Measurements from ENCODE around the gene LRRC46. TPM values are rescaled to one million over a fixed set of nuclear protein-coding genes. Genes with fewer than 3 reads are reported as not detected.
A peak's percentile ranks its signal among the peaks of the same experiment; 100 is the strongest.

LRRC46 gene
- total RNA-seq, 1 donor from 2014 or later, result 0.30 TPM

DNA sequence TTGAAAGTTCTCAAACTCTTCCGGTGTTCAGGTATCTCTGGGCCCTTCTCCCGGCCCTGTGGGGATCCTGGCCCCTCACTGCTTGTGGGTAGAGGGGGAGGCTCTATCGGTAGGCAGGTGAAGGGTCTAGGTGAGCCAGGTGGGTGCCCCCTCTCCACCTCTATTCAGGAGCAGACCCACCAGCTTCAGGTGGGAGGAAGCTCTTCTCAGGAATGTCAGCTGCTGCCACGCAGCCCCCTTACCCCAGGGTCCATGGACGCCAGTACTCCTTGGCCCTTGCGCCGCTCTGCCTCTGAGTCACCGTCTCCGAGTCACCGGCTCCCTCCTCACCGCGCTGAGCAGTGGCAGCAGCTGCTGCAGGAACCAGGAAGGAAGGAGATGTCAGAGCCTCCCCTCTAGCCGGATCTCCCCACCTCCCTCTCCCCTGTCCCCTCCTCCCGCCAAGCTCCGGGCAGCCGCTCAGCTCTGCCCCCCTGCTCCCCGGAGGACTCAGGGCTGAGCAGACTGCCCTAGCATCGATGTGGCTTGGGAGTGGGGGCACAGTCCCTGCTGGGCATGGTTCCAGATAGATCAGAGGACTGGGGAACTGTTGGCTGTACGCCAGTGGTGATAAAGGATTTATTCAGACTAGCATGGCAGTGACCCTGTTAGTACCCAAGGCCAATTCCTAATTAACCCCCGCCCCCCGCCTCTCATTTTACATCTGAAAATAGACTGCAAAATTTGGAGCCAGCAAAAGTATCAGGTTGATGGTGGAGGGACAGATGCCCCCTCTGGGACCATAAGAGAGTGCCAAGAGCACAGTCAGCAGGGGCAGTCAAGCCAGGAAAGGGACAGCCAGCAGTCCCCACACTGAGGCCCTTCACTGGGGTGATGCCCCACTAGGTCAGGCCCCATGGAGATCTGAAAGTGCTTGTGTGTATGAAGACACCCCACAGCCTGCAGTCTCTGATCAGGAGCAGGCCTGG, 9.8 kb upstream of the LRRC46 start, which contains the start of gene OSBPL7:
TSS of gene OSBPL7 (minus strand) at position 371 of the 968 bp plus-strand sequence. CDS start 1,516 bp downstream, outside the sequence.
- peak; percentile 85 for ATAC-seq
- intact Hi-C loops (cut with DNase I), result no loop called here
- DNase-seq (ENCODE audit: missing footprints), result peak; percentile 79

DNA sequence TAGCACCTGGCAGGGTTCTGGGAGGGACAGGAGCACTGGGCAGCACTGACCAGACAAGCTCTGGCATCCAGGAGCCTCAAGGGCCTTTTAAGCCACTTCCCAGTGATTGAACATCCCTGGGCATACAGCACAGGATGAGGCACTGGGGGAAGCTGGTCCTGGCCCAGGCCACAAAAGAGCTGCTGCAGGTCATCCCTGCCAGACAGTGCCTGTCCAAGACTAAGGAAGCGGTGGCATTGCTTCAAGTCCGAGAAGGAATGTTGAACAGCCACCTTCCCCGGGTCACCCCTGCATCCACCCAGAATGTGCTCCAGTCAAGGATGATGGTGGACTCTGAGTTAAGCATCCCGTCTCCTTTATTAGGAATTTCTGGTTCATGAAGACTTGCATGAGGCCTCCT, 8.7 kb upstream of the LRRC46 start:
- DNase-seq (ENCODE audit: missing footprints), result no peak
- ATAC-seq, result no peak
- intact Hi-C loops (cut with DNase I), result no loop called here

DNA sequence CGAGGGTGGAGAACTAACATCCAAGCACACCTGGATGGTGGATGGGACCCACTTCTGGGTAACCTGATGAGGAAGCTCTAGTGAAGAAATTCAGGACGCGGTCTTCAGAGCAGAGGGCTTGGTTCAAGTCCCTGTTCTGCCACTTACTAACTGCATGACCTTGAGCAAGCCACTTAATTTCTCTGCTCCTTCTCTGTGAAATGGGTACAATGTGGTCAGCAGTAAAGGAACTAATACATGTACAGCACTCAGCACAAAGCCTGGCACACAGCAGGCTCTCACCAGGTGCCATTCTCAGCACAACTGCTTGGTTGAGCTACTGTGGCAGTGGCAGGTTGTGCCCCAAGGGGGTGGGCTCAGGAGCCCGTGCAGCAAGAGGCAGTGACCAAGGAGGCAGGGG, 8.0 kb upstream of the LRRC46 start:
- no peak for ATAC-seq
- intact Hi-C loops (cut with DNase I), result no loop called here

DNA sequence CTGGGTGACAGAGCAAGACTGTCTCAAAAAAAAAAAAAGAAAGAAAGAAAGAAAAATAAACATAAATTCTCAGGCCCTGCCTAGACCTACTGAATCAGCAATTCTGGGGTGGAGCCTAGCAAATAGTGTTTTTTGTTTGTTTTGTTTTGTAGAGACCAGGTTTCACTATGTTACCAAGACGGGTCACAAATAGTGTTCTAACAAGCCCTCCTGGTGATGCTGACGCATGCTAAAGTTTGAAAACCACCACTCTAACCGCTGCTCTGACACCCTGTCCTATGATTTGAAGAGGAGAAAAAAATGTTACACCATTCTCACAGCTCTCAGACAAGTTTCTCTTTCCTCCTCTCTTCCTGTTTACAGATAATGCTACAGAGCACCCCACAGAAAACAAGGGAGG, 1.6 kb upstream of the LRRC46 start:
- no peak for DNase-seq (ENCODE audit: missing footprints)
- intact Hi-C loops (cut with DNase I), result no loop called here
- no peak for ATAC-seq

More for the DNA sequence above, 8.0 kb upstream of the LRRC46 start:
- DNase-seq (ENCODE audit: missing footprints), result no peak

DNA sequence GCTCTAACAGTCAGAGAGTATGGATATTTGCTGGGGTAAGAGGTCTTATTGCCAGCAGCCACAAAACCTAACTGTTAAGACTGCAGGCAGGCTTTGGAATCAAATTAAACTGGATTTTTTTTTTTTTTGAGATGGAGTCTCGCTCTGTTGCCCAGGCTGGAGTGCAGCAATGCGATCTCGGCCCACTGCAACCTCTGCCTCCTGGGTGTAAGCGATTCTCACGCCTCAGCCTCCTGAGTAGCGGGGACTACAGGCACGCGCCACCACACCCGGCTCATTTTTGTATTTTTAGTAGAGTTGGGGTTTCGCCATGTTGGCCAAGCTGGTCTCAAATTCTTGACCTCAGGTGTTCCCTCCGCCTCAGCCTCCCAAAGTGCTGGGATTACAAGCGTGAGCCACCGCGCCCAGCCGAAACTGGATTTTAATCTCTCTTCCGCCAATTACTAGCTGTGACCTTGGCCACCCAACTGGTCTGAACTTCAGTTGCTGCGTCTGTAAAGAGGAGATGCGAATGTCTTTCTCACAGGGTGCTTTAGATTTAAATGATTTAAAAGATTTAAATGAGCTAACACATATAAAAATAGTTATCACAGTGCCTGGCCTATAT, 971 bp upstream of the LRRC46 start:
- DNase-seq (ENCODE audit: missing footprints) (no peak), ATAC-seq (no peak)
- intact Hi-C loops (cut with DNase I), result no loop called here

DNA sequence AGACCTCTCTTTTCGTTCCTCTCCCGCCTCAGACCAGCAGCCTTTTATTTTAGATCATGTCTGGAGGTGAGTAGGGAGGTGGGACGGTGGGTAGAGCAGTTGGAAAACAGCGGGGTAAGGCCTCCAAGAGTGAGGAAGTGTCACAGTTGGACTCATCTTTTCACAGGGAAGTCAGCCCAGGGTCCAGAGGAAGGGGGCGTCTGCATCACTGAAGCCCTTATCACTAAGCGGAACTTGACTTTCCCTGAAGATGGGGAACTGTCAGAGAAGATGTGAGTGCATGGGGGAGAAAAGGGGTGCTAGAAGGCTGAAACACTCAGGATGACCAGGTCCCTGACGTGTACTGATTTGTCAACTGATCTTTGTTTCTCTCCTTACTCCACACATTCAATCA, 461 bp downstream of the LRRC46 start:
- ATAC-seq, result peak; percentile 14
- intact Hi-C loops (cut with DNase I), result no loop called here

DNA sequence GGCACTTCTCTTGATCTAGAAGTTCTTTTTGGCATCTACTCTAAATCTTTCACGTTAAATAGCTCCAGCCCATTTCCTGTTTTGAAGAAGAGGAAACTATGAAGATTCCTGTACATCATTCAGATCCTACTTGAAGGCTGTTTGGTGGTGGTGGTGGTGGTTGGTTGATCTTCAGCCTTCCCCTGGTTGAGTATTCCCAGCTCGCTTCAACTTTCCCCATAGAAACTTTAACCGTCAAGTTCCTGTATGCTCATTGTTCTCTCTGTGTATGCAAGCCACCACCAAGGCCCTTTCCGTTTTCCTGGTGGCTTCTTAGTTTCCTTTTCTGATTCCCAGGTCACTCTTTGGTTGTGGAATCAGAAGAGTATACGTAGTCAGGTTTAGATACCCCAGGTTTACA, 3.3 kb downstream of the LRRC46 start:
- ATAC-seq, result no peak
- intact Hi-C loops (cut with DNase I), result no loop called here
- no peak for DNase-seq (ENCODE audit: missing footprints)

More for the DNA sequence above, 461 bp downstream of the LRRC46 start:
- no peak for DNase-seq (ENCODE audit: missing footprints)

DNA sequence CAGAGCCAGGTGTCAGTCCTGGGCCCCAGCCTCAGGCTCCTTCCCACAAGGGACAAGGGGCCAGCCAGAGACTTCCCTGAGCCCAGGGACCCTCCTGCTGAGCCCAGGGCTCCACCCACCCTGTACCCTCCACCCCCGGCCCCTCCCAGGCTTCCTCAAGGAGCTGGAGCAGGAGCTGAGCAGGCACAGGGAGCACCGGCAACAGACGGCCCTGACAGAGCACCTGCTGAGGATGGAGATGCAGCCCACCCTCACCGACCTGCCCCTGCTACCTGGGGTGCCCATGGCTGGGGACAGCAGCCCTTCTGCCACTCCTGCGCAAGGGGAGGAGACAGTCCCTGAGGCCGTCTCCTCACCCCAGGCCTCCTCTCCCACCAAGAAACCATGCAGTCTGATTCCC, 5.1 kb downstream of the LRRC46 start:
- ATAC-seq (no peak), DNase-seq (ENCODE audit: missing footprints) (no peak)
- intact Hi-C loops (cut with DNase I), result no loop called here

DNA sequence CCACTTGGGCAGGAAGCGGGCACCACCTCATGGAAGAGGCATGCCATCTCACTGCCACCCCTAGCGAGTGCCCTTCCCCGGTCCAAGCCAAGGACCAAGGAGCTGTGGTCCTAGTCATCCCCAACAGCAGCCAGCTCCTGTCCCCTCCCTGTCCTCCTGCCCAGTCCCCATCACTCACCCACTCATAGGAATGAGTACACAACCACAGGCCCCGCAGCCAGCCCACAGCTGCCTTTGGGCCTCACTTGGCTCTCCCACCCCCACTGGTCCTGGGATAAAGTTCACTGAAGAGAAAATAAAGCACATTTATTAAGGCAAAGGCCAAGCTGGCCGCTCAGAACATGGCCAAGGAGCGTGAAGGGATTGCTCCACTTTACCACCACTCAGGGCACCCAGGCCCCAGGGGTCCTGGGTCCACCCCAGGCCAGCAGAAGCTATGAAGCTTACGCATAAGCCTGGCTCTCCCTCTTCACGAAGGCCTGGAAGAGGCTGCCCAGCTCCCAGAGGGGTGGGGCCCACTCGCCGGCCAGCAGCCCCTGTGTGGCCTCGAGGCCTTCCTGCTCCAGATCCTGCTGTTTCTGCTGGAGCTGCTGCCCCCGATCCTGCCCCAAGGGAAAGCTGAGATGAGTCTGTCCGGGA, 6.0 kb downstream of the LRRC46 start:
- DNase-seq (ENCODE audit: missing footprints) (no peak), ATAC-seq (no peak)
- intact Hi-C loops (cut with DNase I), result no loop called here

DNA sequence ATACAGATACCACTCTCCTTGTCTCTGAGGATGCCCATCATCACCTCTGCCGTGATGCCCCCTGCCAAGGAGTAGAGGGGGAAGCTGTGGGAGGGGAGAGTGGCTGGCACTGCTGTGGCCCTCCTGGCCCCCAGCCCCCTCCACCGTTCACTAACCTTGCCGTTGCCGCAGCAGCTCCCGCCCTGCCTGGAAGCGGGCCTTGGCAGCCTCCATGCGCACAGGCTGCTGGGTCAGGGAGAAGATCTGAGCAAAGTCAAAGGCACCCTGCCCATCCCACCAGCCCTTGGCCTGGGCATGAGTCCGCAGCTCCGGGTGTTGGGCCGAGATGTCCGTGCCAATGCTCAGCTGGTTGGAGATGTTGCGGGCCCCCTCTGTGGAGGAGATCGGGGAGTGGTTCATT, 7.2 kb downstream of the LRRC46 start:
- DNase-seq (ENCODE audit: missing footprints) (no peak), ATAC-seq (no peak)
- intact Hi-C loops (cut with DNase I), result no loop called here

DNA sequence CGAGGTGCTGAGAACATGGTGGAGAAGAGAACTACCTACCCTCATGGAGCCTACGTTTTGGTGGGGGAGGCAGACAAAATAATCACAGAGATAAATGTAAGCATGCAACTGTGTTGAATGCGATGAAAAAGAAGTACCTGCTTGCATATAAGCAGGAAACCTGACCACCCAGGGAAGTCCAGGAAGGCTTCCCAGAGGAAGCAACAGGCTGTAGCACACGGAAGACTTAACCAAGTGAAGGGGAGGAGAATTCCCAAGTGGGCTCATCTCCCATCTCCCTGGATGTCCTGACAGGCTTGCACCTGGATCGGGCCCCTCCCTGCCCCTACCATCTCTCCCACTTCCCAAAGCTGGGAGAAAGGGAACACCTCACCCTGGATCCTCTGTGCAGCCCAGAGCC, 7.6 kb downstream of the LRRC46 start:
- ATAC-seq, result no peak
- intact Hi-C loops (cut with DNase I), result no loop called here
- DNase-seq (ENCODE audit: missing footprints), result no peak

DNA sequence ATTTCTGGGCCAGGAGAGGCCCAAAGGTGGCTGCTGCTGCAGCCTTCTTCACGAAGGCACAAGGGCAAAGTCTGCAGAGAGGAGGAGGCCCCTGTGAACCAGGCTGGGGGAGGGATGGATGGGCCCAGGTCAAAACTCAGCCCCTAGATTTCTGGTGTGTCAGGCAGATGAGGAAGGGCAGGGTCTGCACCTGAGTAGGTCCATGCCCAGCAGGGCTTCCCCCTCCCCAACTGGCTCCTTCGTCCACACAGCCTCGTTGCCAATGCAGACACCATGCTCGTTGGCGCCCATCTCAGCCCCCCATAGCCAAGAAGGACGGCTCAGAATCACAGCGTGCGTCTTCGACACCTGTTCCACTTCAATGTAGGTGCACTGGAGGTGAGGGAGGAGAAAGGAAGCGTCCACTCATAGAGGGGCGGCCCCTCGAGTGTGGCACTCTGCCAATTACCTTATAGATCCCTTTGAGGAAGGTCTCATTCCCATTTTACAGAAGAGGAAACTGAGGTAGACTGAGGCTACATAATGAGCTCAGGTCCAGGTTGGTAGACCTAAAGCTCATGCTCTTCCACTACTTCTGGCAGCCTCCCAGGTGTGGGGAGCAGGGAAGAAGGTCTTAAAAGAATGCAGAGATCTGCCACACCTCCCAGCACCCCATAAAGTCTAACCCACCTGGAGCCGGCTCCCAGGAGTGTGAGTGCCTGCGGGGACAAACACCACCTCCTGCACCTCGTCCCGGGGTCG, 8.7 kb downstream of the LRRC46 start:
- no peak for DNase-seq (ENCODE audit: missing footprints)
- no peak for ATAC-seq
- intact Hi-C loops (cut with DNase I), result loop anchor here (2.0 kb wide), 2 partner anchors 109 to 185 kb away; no protein-coding TSS in a partner anchor

DNA sequence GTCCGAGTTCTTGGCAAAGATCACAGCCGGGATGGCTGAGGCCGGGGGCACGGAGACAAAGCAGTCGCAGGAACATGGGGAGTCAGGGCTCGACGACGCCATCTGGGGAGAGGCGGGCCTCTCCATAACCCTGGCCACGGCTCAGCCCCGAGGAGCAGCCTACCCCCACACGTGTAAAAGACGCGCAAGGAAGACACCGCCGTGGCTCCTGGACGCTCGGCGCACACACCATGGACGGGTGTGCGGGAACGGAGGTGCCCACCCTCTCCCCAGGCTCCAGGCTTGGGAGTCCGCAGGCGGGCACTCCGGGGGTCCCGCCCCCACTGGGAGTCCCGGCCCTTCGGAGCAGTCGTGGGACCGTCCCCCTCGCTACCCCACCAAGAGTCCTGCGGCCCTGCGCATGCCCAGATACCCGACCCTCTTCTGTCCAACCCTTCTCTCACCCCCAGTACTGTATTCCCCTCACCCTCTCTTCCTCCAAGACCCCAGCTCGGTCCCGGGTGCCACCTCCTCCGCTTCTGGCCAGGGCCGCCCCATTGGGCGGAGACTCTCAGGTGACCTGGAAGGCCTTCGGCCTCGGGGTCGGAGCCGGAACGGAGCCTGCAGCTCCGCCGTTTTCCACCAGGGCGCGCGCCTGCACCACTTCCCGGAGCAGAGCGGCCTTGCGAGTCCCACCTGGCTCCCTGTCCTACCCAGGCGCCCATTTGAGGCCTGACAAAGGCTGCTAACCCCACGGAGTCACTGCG, 9.4 kb downstream of the LRRC46 start, which contains the start of gene SCRN2:
TSS of gene SCRN2 (minus strand) at position 532 of the 746 bp plus-strand sequence. CDS start at position 102, 430 bp downstream.
- ATAC-seq (peak; percentile 95), DNase-seq (ENCODE audit: missing footprints) (peak; percentile 96)
- intact Hi-C loops (cut with DNase I), result loop anchor here (1.0 to 2.0 kb wide), 4 partner anchors 49 to 184 kb away; no protein-coding TSS in a partner anchor

DNA sequence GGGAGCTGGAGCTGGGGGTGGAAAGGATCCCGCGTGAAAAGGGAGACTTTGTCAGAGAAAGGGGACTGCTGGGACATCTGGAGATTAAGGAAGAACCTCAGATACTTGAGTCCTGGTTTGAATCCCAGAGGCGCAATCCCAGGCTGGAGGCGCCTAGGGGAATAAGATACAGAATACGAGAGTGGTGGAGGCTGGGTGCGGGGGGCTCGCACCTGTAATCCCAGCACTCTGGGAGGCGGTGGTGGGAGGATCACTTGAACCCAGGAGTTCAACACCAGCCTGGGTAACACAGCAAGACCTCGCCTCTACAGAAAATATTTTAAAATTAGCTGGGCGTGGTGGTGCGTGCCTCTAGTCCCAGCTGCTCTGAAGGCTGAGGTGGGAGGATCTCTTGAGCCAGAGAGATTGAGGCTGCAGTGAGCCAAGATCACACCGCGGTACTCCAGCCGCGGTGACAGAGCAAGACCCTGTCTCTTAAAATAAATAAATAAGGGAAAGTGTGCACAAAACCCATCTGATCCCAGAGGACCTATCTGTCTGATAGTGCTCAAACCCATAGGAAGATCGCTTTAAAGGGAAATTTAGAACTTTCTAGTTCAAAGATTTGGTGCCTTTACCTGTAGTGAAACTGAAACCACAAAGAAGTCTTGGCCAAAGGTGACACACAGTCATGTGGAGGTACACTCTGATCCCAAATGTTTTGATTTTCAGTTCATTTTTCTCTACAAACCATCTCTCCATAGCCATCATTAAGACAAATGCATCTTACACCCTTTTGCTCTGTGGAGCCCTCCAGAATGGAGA, 10.2 kb downstream of the LRRC46 start:
- intact Hi-C loops (cut with DNase I), result loop anchor here (1.0 to 2.0 kb wide), 4 partner anchors 49 to 183 kb away; no protein-coding TSS in a partner anchor
- ATAC-seq, result no peak
- DNase-seq (ENCODE audit: missing footprints), result no peak

DNA sequence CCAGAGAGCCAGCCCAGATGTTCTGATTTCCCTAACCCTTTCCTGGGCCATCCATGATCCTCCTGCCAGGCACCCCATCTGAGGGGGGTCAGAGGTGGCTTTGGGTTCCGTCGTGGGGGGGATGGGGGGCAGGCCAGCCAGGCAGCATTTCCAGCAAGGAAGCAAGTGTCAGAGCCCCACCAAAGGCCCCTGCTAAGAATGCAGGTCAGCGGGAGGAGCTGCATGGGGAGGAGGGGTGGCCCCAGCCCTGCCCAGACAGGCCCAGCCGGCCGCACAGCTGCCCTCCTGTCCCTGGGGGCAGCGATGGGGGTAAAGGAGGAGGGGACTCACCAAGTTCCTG, 11.9 kb downstream of the LRRC46 start:
- DNase-seq (ENCODE audit: missing footprints), result no peak
- intact Hi-C loops (cut with DNase I), result no loop called here
- no peak for ATAC-seq

DNA sequence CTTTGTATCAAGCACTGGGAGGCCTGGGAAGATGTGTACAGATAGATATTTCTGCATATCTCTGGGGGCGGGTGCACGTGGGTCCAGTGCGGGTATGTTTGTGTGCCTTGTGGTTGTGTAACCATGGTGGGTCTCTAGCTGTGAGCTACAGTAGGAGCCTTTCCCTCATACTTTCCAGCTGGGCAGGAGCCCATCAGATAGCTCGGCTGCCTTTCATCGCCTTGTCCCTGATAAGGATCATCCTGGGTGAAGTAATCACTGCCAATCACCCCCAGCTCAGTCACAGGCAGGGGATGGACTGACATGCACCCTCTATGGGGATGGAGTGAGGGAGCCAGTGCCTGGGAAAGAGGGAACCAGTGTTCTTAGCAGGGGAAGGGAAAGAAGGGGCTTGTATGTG, 12.8 kb downstream of the LRRC46 start:
- DNase-seq (ENCODE audit: missing footprints), result no peak
- ATAC-seq, result no peak
- intact Hi-C loops (cut with DNase I), result no loop called here
